PC-3 (cell line): ENCODE measurements around the gene TBCCD1. TPM values are rescaled to one million over a fixed set of nuclear protein-coding genes. Genes with fewer than 3 reads are reported as not detected.

Experiments used
- ATAC-seq: fragments of 200-7000 bp; cut with Tn5 transposase; 2 replicates; pipeline ENCODE4 v1.9.1; 2020; ENCODE audit warnings: mild to moderate bottlenecking, moderate library complexity
- BruUV-seq: library from RNA; stranded (reverse); fragments of 400-500 nt; replicated peaks from 2 replicates; lab custom pipeline; 2021; lab: Mats Ljungman, UMichigan
- CTCF ChIA-PET: fragments of 300-600 bp; sonication (Branson Sonifier 250); formaldehyde crosslinking; loops from one replicate; lab custom pipeline; 2022; ENCODE audit warnings: antibody characterized with exemption; lab: Charles Lee
- POLR2A ChIA-PET: fragments of 300-600 bp; sonication (Branson Sonifier 250); formaldehyde crosslinking; loops from one replicate; lab custom pipeline; 2022; ENCODE audit warnings: antibody characterized with exemption; ENCODE audit not compliant: unreplicated experiment; lab: Charles Lee
- DNase-seq: peaks from one replicate; pipeline ENCODE4 v3.0.0-alpha.2; 2015
- H2AFZ ChIP-seq: fragments of 300-600 bp; sonication (generic); 2 replicates; pipeline ENCODE4 v1.6.0; 2016; ENCODE audit warnings: antibody characterized with exemption, low read length
- H3F3A ChIP-seq: fragments of 300-600 bp; sonication (generic); one replicate; pipeline ENCODE4 v1.6.0; 2017; ENCODE audit warnings: antibody characterized with exemption, low read length, control low read depth, mild to moderate bottlenecking; ENCODE audit not compliant: unreplicated experiment
- H3K27ac ChIP-seq: fragments of 300-600 bp; sonication (generic); 2 replicates; pipeline ENCODE4 v1.5.1; 2016; ENCODE audit warnings: mild to moderate bottlenecking, low read length
- H3K27me3 ChIP-seq: fragments of 300-600 bp; sonication (generic); 2 replicates; pipeline ENCODE4 v1.6.1; 2016; ENCODE audit warnings: low read length, mixed read lengths
- H3K36me3 ChIP-seq: fragments of 300-600 bp; sonication (generic); 2 replicates; pipeline ENCODE4 v1.6.1; 2016; ENCODE audit warnings: low read depth, mixed run types, low read length, mixed read lengths
- H3K4me1 ChIP-seq: fragments of 300-600 bp; sonication (generic); 2 replicates; pipeline ENCODE4 v1.5.1; 2016; ENCODE audit warnings: low read length; ENCODE audit not compliant: insufficient read depth
- H3K4me2 ChIP-seq: fragments of 300-600 bp; sonication (generic); 2 replicates; pipeline ENCODE4 v1.6.0; 2016; ENCODE audit warnings: low read length
- H3K4me3 ChIP-seq: fragments of 300-600 bp; sonication (generic); 2 replicates; pipeline ENCODE4 v1.5.1; 2016; ENCODE audit warnings: mild to moderate bottlenecking, low read length, mixed read lengths
- H3K79me2 ChIP-seq: fragments of 300-600 bp; sonication (generic); 2 replicates; pipeline ENCODE4 v1.6.1; 2017; ENCODE audit warnings: low read length, mixed read lengths
- H3K9ac ChIP-seq: fragments of 300-600 bp; sonication (generic); 2 replicates; pipeline ENCODE4 v1.6.0; 2016; ENCODE audit warnings: mild to moderate bottlenecking, low read length
- H3K9me2 ChIP-seq: fragments of 300-600 bp; sonication (generic); replicated peaks from 2 replicates; pipeline ENCODE4 v1.6.1; 2016; ENCODE audit warnings: mixed run types, low read length, mixed read lengths
- H3K9me3 ChIP-seq: fragments of 300-600 bp; sonication (generic); 2 replicates; pipeline ENCODE4 v1.6.1; 2016; ENCODE audit warnings: low read length, mixed read lengths
- H4K20me1 ChIP-seq: fragments of 300-600 bp; sonication (generic); 2 replicates; pipeline ENCODE4 v1.6.1; 2016; ENCODE audit warnings: low read length, mixed read lengths
- CTCF ChIP-seq: fragments of 300-600 bp; sonication (generic); conservative IDR thresholded peaks from 2 replicates; pipeline ENCODE4 v1.5.1; 2017; ENCODE audit warnings: antibody characterized with exemption, low read depth, mild to moderate bottlenecking, low read length
- EZH2 ChIP-seq: fragments of 300-600 bp; sonication (generic); IDR thresholded peaks from one replicate; pipeline ENCODE4 v1.6.1; 2017; ENCODE audit warnings: antibody characterized with exemption, mild to moderate bottlenecking, low read length; ENCODE audit not compliant: unreplicated experiment
- EZH2phosphoT487 ChIP-seq: fragments of 300-600 bp; sonication (generic); IDR thresholded peaks from 2 replicates; pipeline ENCODE4 v1.6.1; 2018; ENCODE audit warnings: mild to moderate bottlenecking, antibody characterized with exemption, low read length, borderline replicate concordance
- intact Hi-C: fragments of 100-400 bp; cut with micrococcal nuclease; formaldehyde crosslinking; loops from 2 replicates; pipeline ENCODE4 v1.9.0; 2023
- total RNA-seq: library from RNA; depleted of rRNA; stranded (reverse); fragments of >200 nt; gene quantifications from 2 replicates; pipeline ENCODE4 v1.2.3, GENCODE V29; 2014

The TBCCD1 gene
- total RNA-seq, 1 experiment from 2014 or later = 17.0 TPM

GRCh38 chr3:186540221-186540834 is 26.8 kb downstream of the TBCCD1 start:
- Histone ChIP-seq H3K79me2 (no peaks in the 10 kb centered on the region), H3K4me2 (peak overlapping the region; percentile 51), H3K9me2 (no peaks in the 10 kb centered on the region), H2AFZ (no peak overlapping the region), H3K27me3 (no peaks in the 10 kb centered on the region), H3K4me3 (no peak overlapping the region), H4K20me1 (no peaks in the 10 kb centered on the region), H3K36me3 (no peaks in the 10 kb centered on the region), H3K27ac (peak overlapping the region; percentile 57), H3K4me1 (peaks cover 33% of the 10 kb centered on the region), H3F3A (peaks cover 3% of the 10 kb centered on the region), H3K9ac (no peak overlapping the region), H3K9me3 (no peaks in the 10 kb centered on the region)
- intact Hi-C loops = loop anchor here (1.0 to 10.0 kb wide), 6 partner anchors 76 to 557 kb away; partner anchors contain the start of gene ETV5
- TF ChIP-seq CTCF = peak; percentile 95
- TF ChIP-seq EZH2phosphoT487 = no peak
- ChIA-PET CTCF (interaction anchor here (0.5 to 3.3 kb wide), 14 partner anchors 16 to 557 kb away, joined by 3 to 28 read pairs (median 4); partner anchors contain the start of gene DNAJB11), POLR2A (interaction anchor here (0.6 to 0.7 kb wide), 2 partner anchors 102 to 561 kb away, joined by 4 to 5 read pairs; no protein-coding TSS in a partner anchor)
- BruUV-seq = no TSS peak
- DNase-seq = peak; percentile 95
- ATAC-seq = peak; percentile 76

GRCh38 chr3:186538779-186539178 is 28.4 kb downstream of the TBCCD1 start:
- BruUV-seq = no TSS peak
- CTCF ChIA-PET = interaction anchor here (3.3 kb wide), 1 partner anchor 279 kb away, joined by 28 read pairs; no protein-coding TSS in a partner anchor
- POLR2A ChIA-PET = no interaction called here

More at GRCh38 chr3:186538779-186539178, 28.4 kb downstream of the TBCCD1 start:
- H3K79me2 ChIP-seq = no peaks in the 10 kb centered on the region
- TF ChIP-seq EZH2 (no peak), EZH2phosphoT487 (no peak), CTCF (no peak)
- DNase-seq = no peak
- no peak overlapping the region for H3K9ac ChIP-seq
- no peak overlapping the region for H3K4me2 ChIP-seq
- no peak for ATAC-seq
- no peaks in the 10 kb centered on the region for H3K9me3 ChIP-seq
- intact Hi-C loops = no loop called here
- no peaks in the 10 kb centered on the region for H3K27me3 ChIP-seq
- H3F3A ChIP-seq = peaks cover 3% of the 10 kb centered on the region
- H3K4me1 ChIP-seq = peaks cover 33% of the 10 kb centered on the region
- no peak overlapping the region for H2AFZ ChIP-seq
- no peaks in the 10 kb centered on the region for H3K36me3 ChIP-seq
- no peak overlapping the region for H3K27ac ChIP-seq
- no peaks in the 10 kb centered on the region for H4K20me1 ChIP-seq
- H3K4me3 ChIP-seq = no peak overlapping the region
- no peaks in the 10 kb centered on the region for H3K9me2 ChIP-seq
